HG02970 (cell line): Measurements from ENCODE around the gene UBN1.
"Not testable (repeated sequence)": the region's sequence is repeated elsewhere in the genome, so short reads cannot be mapped to it uniquely, and the experiment has no call there.

Experiments
- ATAC-seq: cut with Tn5 transposase; IDR thresholded peaks from one replicate; pipeline ENCODE4 v1.9.1; 2021; ENCODE audit warnings: mild to moderate bottlenecking, moderate library complexity, moderate number of reproducible peaks; ENCODE audit not compliant: unreplicated experiment, low FRiP score

Gene UBN1

GRCh38 chr16:4882633-4883285 is 35.5 kb downstream of the UBN1 start:
- no peak for ATAC-seq

- ATAC-seq = no peak
Measured at GRCh38 chr16:4883501-4883900, 36.2 kb downstream of the UBN1 start.

GRCh38 chr16:4884209-4884608 is 36.9 kb downstream of the UBN1 start:
- ATAC-seq = no peak

- no peak for ATAC-seq
Measured at GRCh38 chr16:4884972-4885874, 37.9 kb downstream of the UBN1 start.

GRCh38 chr16:4886151-4886550 is 38.9 kb downstream of the UBN1 start:
- ATAC-seq = no peak

- no peak for ATAC-seq
Measured at GRCh38 chr16:4888428-4889135, 41.3 kb downstream of the UBN1 start.

GRCh38 chr16:4890026-4890425 is 42.7 kb downstream of the UBN1 start:
- no peak for ATAC-seq

GRCh38 chr16:4890686-4891085 is 43.4 kb downstream of the UBN1 start:
- no peak for ATAC-seq

- ATAC-seq = no peak
Measured at GRCh38 chr16:4891097-4891885, 44.0 kb downstream of the UBN1 start.

- ATAC-seq = no peak
Measured at GRCh38 chr16:4891886-4892216, 44.6 kb downstream of the UBN1 start.

- ATAC-seq = no peak
Measured at GRCh38 chr16:4892361-4893102, 45.3 kb downstream of the UBN1 start.

- ATAC-seq = no peak
Measured at GRCh38 chr16:4893103-4893862, 46.0 kb downstream of the UBN1 start.

GRCh38 chr16:4894276-4895150 is 47.2 kb downstream of the UBN1 start:
- ATAC-seq = no peak

GRCh38 chr16:4895366-4895765 is 48.1 kb downstream of the UBN1 start:
- no peak for ATAC-seq

GRCh38 chr16:4896761-4897160 is 49.5 kb downstream of the UBN1 start:
- ATAC-seq = not testable (repeated sequence)

- ATAC-seq = no peak
Measured at GRCh38 chr16:4897328-4897727, 50.0 kb downstream of the UBN1 start.

GRCh38 chr16:4898811-4899473 is 51.7 kb downstream of the UBN1 start:
- ATAC-seq = no peak

GRCh38 chr16:4899474-4899846 is 52.2 kb downstream of the UBN1 start:
- ATAC-seq = no peak
